ENCODE data around the gene THAP5. TPM values are rescaled to one million over a fixed set of nuclear protein-coding genes. Genes with fewer than 3 reads are reported as not detected.

Gene THAP5
- total RNA-seq, 1 donor from 2014 or later = 21.1 TPM

GRCh38 chr7:108611268-108611667, 41.8 kb upstream of the THAP5 start:
- no peak for FAIRE-seq
- Histone ChIP-seq H3K36me3 (ENCODE audit: control insufficient read depth, insufficient read depth, low read length) (no peaks in the 10 kb centered on the region), H3K27me3 (ENCODE audit: control insufficient read depth, insufficient read depth, low read length) (peaks cover 2% of the 10 kb centered on the region), H3K4me3 (ENCODE audit: low read depth, low read length) (no peak overlapping the region)
- DNase-seq (ENCODE audit: low read depth) = peak; percentile 33
- TF ChIP-seq CTCF (IDR thresholded peaks at IDR 0.05; ENCODE audit: insufficient read depth, low read length, severe bottlenecking) = no peak

GRCh38 chr7:108609643-108610042, 40.1 kb upstream of the THAP5 start:
- no peak for DNase-seq (ENCODE audit: low read depth)
- FAIRE-seq = no peak
- H3K4me3 ChIP-seq (ENCODE audit: low read depth, low read length) = no peak overlapping the region
- TF ChIP-seq CTCF (IDR thresholded peaks at IDR 0.05; ENCODE audit: insufficient read depth, low read length, severe bottlenecking) = no peak
- peaks cover 2% of the 10 kb centered on the region for H3K27me3 ChIP-seq (ENCODE audit: control insufficient read depth, insufficient read depth, low read length)
- H3K36me3 ChIP-seq (ENCODE audit: control insufficient read depth, insufficient read depth, low read length) = no peaks in the 10 kb centered on the region

GRCh38 chr7:108605559-108606201, 36.2 kb upstream of the THAP5 start:
- DNase-seq (ENCODE audit: low read depth) (peak; percentile 15), FAIRE-seq (peak; percentile 43)
- H3K4me3 ChIP-seq (ENCODE audit: low read depth, low read length) = no peak overlapping the region
- peaks cover 2% of the 10 kb centered on the region for H3K27me3 ChIP-seq (ENCODE audit: control insufficient read depth, insufficient read depth, low read length)
- no peaks in the 10 kb centered on the region for H3K36me3 ChIP-seq (ENCODE audit: control insufficient read depth, insufficient read depth, low read length)
- TF ChIP-seq CTCF (IDR thresholded peaks at IDR 0.05; ENCODE audit: insufficient read depth, low read length, severe bottlenecking) = no peak

- no peak for FAIRE-seq
- TF ChIP-seq CTCF (IDR thresholded peaks at IDR 0.05; ENCODE audit: insufficient read depth, low read length, severe bottlenecking) = no peak
- no peak overlapping the region for H3K4me3 ChIP-seq (ENCODE audit: low read depth, low read length)
- no peak for DNase-seq (ENCODE audit: low read depth)
- H3K27me3 ChIP-seq (ENCODE audit: control insufficient read depth, insufficient read depth, low read length) = peaks cover 2% of the 10 kb centered on the region
- no peaks in the 10 kb centered on the region for H3K36me3 ChIP-seq (ENCODE audit: control insufficient read depth, insufficient read depth, low read length)
Observed at GRCh38 chr7:108604307-108605077, 35.0 kb upstream of the THAP5 start.

GRCh38 chr7:108603656-108604306, 34.3 kb upstream of the THAP5 start:
- no peak for TF ChIP-seq CTCF (IDR thresholded peaks at IDR 0.05; ENCODE audit: insufficient read depth, low read length, severe bottlenecking)
- peaks cover 4% of the 10 kb centered on the region for H3K27me3 ChIP-seq (ENCODE audit: control insufficient read depth, insufficient read depth, low read length)
- H3K36me3 ChIP-seq (ENCODE audit: control insufficient read depth, insufficient read depth, low read length) = no peaks in the 10 kb centered on the region
- H3K4me3 ChIP-seq (ENCODE audit: low read depth, low read length) = no peak overlapping the region
- FAIRE-seq (no peak), DNase-seq (ENCODE audit: low read depth) (peak; percentile 25)
